Esophagus muscularis mucosa (tissue), 4 donors: ENCODE results near the gene DENND4C. TPM values are rescaled to one million over a fixed set of nuclear protein-coding genes. Genes with fewer than 3 reads are reported as not detected.

Source experiments
- DNase-seq: peaks from one replicate; pipeline ENCODE4 v3.0.0-alpha.2; 2017; ENCODE audit errors: extremely low spot score
- H3K27ac ChIP-seq, 4 donors: fragments of 200-600 bp; sonication (generic); replicated peaks in 1 of 4; 1 replicate in 3 of 4; 2 replicates in 1 of 4; pipeline ENCODE4 v1.5.1; 2016 to 2019; ENCODE audit warnings: mild to moderate bottlenecking in 1 of 4
- H3K27me3 ChIP-seq, 4 donors: fragments of 200-600 bp; sonication (generic); one replicate each; pipeline versions ENCODE4 v1.5.1 to v1.6.0; 2016 to 2019
- H3K36me3 ChIP-seq, 4 donors: fragments of 200-600 bp; sonication (generic); one replicate each; pipeline ENCODE4 v1.5.1; 2016 to 2019
- H3K4me1 ChIP-seq, 4 donors: fragments of 200-600 bp; sonication (generic); one replicate each; pipeline ENCODE4 v1.5.1; 2016 to 2019
- H3K4me3 ChIP-seq, 4 donors: fragments of 200-600 bp; sonication (generic); 1 replicate in 2 of 4; 2 replicates in 2 of 4; pipeline ENCODE4 v1.5.1; 2016 to 2019; ENCODE audit warnings: mild to moderate bottlenecking in 4 of 4, moderate library complexity in 1 of 4
- H3K9me3 ChIP-seq, 4 donors: fragments of 200-600 bp; sonication (generic); 1 replicate in 3 of 4; 2 replicates in 1 of 4; pipeline ENCODE4 v1.5.1; 2016 to 2019
- CTCF ChIP-seq, 3 experiments: fragments of 200-600 bp in 2 of 3; fragments of 450-650 bp in 1 of 3; sonication (generic) in 2 of 3; IDR thresholded peaks; one replicate each; pipeline ENCODE4 v1.5.1; 2017 to 2019; ENCODE audit warnings: antibody characterized with exemption in 3 of 3, mild to moderate bottlenecking in 2 of 3, moderate library complexity in 1 of 3
- EP300 ChIP-seq: sonication (generic); formaldehyde crosslinking; IDR thresholded peaks from one replicate; pipeline ENCODE4 v1.6.1; 2017; ENCODE audit warnings: antibody characterized with exemption
- POLR2A ChIP-seq: fragments of 450-650 bp; IDR thresholded peaks from one replicate; pipeline ENCODE4 v1.6.1; 2017; ENCODE audit warnings: antibody characterized with exemption, moderate library complexity, mild to moderate bottlenecking, low read depth
- POLR2AphosphoS5 ChIP-seq, 2 donors: sonication (generic); formaldehyde crosslinking; IDR thresholded peaks; one replicate each; pipeline ENCODE4 v1.6.1; 2017; ENCODE audit warnings: antibody characterized with exemption in 2 of 2
- WGBS: methylation state at CpG from one replicate; pipeline ENCODE4 v1.1.5; 2018; 5-methylcytosine and 5-hydroxymethylcytosine counted together
- intact Hi-C: fragments of 100-400 bp; cut with DNase I; formaldehyde crosslinking; loops from one replicate; pipeline ENCODE4 v1.15.1; 2023
- total RNA-seq, 4 donors: library from RNA; depleted of rRNA; stranded (reverse); fragments of >200 nt; gene quantifications; one replicate each; pipeline versions ENCODE4 v1.1.0 to v1.2.1, GENCODE V29; 2016

DENND4C gene
- total RNA-seq, 4 donors from 2014 or later: 59.1 to 97.3 (median 88.1) TPM

- no peaks in the 10 kb centered on the region for H3K4me1 ChIP-seq
- intact Hi-C loops: no loop called here
- H3K36me3 ChIP-seq: peaks cover 3 to 70% (median 27%) of the 10 kb centered on the region in 4 donors
- H3K27me3 ChIP-seq: no peaks in the 10 kb centered on the region
- no peak for TF ChIP-seq EP300
- no peak for TF ChIP-seq POLR2AphosphoS5 (IDR thresholded peaks at IDR 0.05)
- TF ChIP-seq CTCF (IDR thresholded peaks at IDR 0.05): no peak
- TF ChIP-seq POLR2A: no peak
- WGBS: 88% methylated on average over 1 of the region's 1 CpG
- no peak overlapping the region for H3K27ac ChIP-seq
- no peaks in the 10 kb centered on the region for H3K9me3 ChIP-seq
- DNase-seq: no peak
- no peak overlapping the region for H3K4me3 ChIP-seq
These were observed 90.0 kb downstream of the DENND4C start for GRCh38 chr9:19320495-19320894.

DNA sequence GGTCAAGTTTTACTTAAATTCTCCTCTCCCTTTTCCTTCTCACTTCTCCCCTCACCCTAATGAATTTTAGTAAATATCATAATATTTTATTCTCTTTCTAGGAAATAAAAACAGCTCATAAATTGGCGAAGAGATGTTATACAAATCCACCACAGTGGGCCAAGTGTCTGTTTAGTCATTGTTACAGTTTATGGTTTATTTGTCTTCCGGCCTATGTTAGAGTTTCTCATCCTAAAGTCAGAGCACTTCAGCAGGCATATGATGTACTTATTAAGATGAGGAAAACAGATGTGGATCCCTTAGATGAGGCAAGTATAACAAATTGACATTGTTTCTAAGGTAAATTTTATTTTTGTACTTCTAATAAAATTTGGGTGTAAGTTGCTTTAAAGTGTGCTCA, 101.4 kb downstream of the DENND4C start:
- no peaks in the 10 kb centered on the region for H3K9me3 ChIP-seq
- WGBS: 95% methylated on average over 2 of the region's 2 CpGs
- peaks cover 8 to 92% (median 55%) of the 10 kb centered on the region in 4 donors for H3K36me3 ChIP-seq
- TF ChIP-seq CTCF (IDR thresholded peaks at IDR 0.05) (no peak), POLR2A (no peak), POLR2AphosphoS5 (IDR thresholded peaks at IDR 0.05) (no peak), EP300 (no peak)
- H3K4me3 ChIP-seq: no peak overlapping the region
- H3K4me1 ChIP-seq: no peaks in the 10 kb centered on the region
- no peak for DNase-seq
- intact Hi-C loops: no loop called here
- no peaks in the 10 kb centered on the region for H3K27me3 ChIP-seq
- H3K27ac ChIP-seq: no peak overlapping the region

- Histone ChIP-seq H3K27me3 (no peaks in the 10 kb centered on the region), H3K4me1 (no peaks in the 10 kb centered on the region), H3K9me3 (no peaks in the 10 kb centered on the region), H3K36me3 (peaks cover 8 to 93% (median 48%) of the 10 kb centered on the region in 4 donors), H3K4me3 (no peak overlapping the region), H3K27ac (no peak overlapping the region)
- no peak for DNase-seq
- 96% methylated on average over 7 of the region's 7 CpGs for WGBS
- TF ChIP-seq POLR2AphosphoS5 (IDR thresholded peaks at IDR 0.05) (no peak), POLR2A (no peak), EP300 (no peak), CTCF (IDR thresholded peaks at IDR 0.05) (no peak)
- intact Hi-C loops: no loop called here
These were observed 105.7 kb downstream of the DENND4C start for GRCh38 chr9:19336166-19336565.

DNA sequence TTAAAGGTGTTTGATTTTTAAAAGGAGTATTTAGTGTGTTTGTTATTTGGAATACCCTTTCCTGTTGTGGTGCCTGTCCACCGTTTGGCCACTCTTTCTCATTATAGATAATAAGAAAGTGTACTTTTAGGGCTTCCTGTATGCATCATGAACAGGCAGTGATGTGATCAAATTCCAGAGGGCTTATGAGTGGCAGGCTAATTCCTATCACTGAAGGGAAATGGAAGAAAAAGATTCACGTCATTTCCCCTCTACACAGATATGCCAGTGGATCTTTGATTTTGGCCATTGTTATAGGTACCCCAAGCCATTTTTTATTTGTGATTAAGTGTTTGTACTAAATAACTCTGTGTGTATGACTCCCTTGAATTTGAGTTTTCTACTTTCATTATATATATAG, 112.5 kb downstream of the DENND4C start:
- Histone ChIP-seq H3K4me3 (no peak overlapping the region), H3K36me3 (peaks cover 14 to 91% (median 58%) of the 10 kb centered on the region in 4 donors), H3K27ac (no peak overlapping the region), H3K27me3 (no peaks in the 10 kb centered on the region), H3K4me1 (no peaks in the 10 kb centered on the region), H3K9me3 (no peaks in the 10 kb centered on the region)
- no peak for DNase-seq
- TF ChIP-seq POLR2A (no peak), POLR2AphosphoS5 (IDR thresholded peaks at IDR 0.05) (no peak), CTCF (IDR thresholded peaks at IDR 0.05) (no peak), EP300 (no peak)
- 89% methylated on average over 2 of the region's 2 CpGs for WGBS
- intact Hi-C loops: no loop called here

DNA sequence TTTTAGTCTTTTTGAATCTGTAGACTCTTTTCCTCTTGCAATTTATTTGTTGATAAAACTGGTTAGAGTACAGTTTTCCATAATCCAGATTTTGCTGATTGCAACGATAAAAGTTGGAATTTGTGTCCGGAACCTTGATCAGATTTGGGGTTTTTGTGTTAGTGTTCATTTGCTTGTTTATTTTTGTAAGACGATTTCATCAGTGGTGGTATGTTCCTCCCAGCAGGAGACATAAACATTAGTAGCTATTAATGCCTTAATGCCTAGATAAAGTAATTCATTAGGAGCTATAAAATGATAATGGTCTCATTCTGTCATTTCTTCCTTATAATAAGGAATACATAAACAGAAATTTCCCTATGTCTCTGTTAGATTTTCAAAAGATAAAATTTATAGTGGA, 128.2 kb downstream of the DENND4C start:
- Histone ChIP-seq H3K4me3 (no peak overlapping the region), H3K4me1 (no peaks in the 10 kb centered on the region), H3K36me3 (peaks cover 47 to 85% (median 66%) of the 10 kb centered on the region in 4 donors), H3K27ac (no peak overlapping the region), H3K27me3 (no peaks in the 10 kb centered on the region), H3K9me3 (no peaks in the 10 kb centered on the region)
- 60% methylated on average over 3 of the region's 3 CpGs for WGBS
- intact Hi-C loops: no loop called here
- DNase-seq: no peak
- TF ChIP-seq POLR2AphosphoS5 (IDR thresholded peaks at IDR 0.05) (no peak), POLR2A (no peak), CTCF (IDR thresholded peaks at IDR 0.05) (no peak), EP300 (no peak)
